NCI-H2171 treated with DMSO at 0.1 percent for 48 hours (cell line): ENCODE results near the gene C19orf81.

Source experiments
- DNase-seq: peaks from one replicate; lab custom pipeline; 2025; lab: John Stamatoyannopoulos, UW

The C19orf81 gene

GRCh38 chr19:50659318-50660087, 10.3 kb downstream of the C19orf81 start:
- no peak for DNase-seq

- no peak for DNase-seq
Measured at GRCh38 chr19:50660088-50660366, 10.8 kb downstream of the C19orf81 start.

GRCh38 chr19:50661023-50661422, 11.8 kb downstream of the C19orf81 start:
- peak; percentile 13 for DNase-seq

GRCh38 chr19:50661766-50662650, 12.8 kb downstream of the C19orf81 start:
- no peak for DNase-seq

- no peak for DNase-seq
Measured at GRCh38 chr19:50662651-50663481, 13.6 kb downstream of the C19orf81 start.

- DNase-seq, result no peak
Measured at GRCh38 chr19:50663482-50663790, 14.2 kb downstream of the C19orf81 start.

- DNase-seq, result no peak
Measured at GRCh38 chr19:50664204-50664603, 15.0 kb downstream of the C19orf81 start.

GRCh38 chr19:50666346-50667176, 17.3 kb downstream of the C19orf81 start:
- DNase-seq, result no peak

- no peak for DNase-seq
Measured at GRCh38 chr19:50667177-50667758, 18.0 kb downstream of the C19orf81 start.

GRCh38 chr19:50667759-50668231, 18.6 kb downstream of the C19orf81 start:
- no peak for DNase-seq

GRCh38 chr19:50668416-50668815, 19.2 kb downstream of the C19orf81 start:
- no peak for DNase-seq

GRCh38 chr19:50668879-50669278, 19.6 kb downstream of the C19orf81 start:
- DNase-seq, result no peak

- DNase-seq, result no peak
Measured at GRCh38 chr19:50669302-50670101, 20.3 kb downstream of the C19orf81 start.

GRCh38 chr19:50670102-50670380, 20.8 kb downstream of the C19orf81 start:
- no peak for DNase-seq

GRCh38 chr19:50673118-50673517, 23.9 kb downstream of the C19orf81 start:
- DNase-seq, result no peak

GRCh38 chr19:50676625-50677197, 27.5 kb downstream of the C19orf81 start:
- DNase-seq, result no peak

GRCh38 chr19:50677636-50678035, 28.4 kb downstream of the C19orf81 start:
- no peak for DNase-seq

- DNase-seq, result no peak
Measured at GRCh38 chr19:50678323-50678722, 29.1 kb downstream of the C19orf81 start.

GRCh38 chr19:50679177-50680125, 30.2 kb downstream of the C19orf81 start:
- no peak for DNase-seq
